Measurements from ENCODE around the gene WBP2.

DNA sequence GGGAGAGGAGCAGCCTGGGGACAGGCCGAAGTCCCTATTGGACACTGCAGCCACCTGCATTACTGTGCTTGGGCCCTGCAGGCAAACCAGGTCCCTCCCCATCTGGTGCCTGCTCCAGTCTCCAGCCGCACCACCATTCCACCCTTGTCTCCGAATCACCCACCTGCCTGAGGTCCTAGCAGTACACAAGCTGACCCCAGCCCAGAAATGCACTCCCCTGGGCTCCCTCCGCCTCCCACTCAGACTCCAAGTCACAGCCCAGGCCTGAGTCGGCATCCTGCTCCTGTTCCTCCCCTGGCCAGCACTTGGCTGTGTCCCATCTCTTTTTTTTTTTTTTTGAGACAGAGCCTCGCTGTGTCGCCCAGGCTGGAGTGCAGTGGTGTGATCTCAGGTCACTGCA lies 17.2 kb downstream of the WBP2 start:
- TF ChIP-seq POLR2AphosphoS5 (IDR thresholded peaks at IDR 0.05; ENCODE audit: low read depth, low read length) (no peak), POLR2A (IDR thresholded peaks at IDR 0.05; ENCODE audit: low read depth, low read length) (no peak), TAF1 (IDR thresholded peaks at IDR 0.05; ENCODE audit: low read depth, low read length) (no peak), SPI1 (IDR thresholded peaks at IDR 0.05; ENCODE audit: low read depth, low read length) (no peak), POU2F2 (IDR thresholded peaks at IDR 0.05; ENCODE audit: low read depth, low read length) (no peak), PAX5 (IDR thresholded peaks at IDR 0.05; ENCODE audit: insufficient read depth, low read length, severe bottlenecking) (no peak)

Measured in GM12891 (cell line).